Suprapubic skin (tissue), 3 donors: ENCODE measurements around the gene ECI1.

Source experiments
- EP300 ChIP-seq: sonication (generic); formaldehyde crosslinking; IDR thresholded peaks from one replicate; pipeline ENCODE4 v1.6.1; 2017; ENCODE audit warnings: antibody characterized with exemption
- POLR2A ChIP-seq, 2 donors: fragments of 450-650 bp; IDR thresholded peaks; one replicate each; pipeline ENCODE4 v1.6.1; 2017; ENCODE audit warnings: antibody characterized with exemption in 2 of 2, mild to moderate bottlenecking in 2 of 2, moderate library complexity in 2 of 2
- TF ChIP-seq, protein P1 (sequence below), 2 donors: fragments of 200-600 bp in 1 of 2; fragments of 450-650 bp in 1 of 2; sonication (generic) in 1 of 2; IDR thresholded peaks; one replicate each; pipeline ENCODE4 v1.5.1; 2016 to 2019; ENCODE audit warnings: antibody characterized with exemption in 2 of 2, mild to moderate bottlenecking in 1 of 2, moderate library complexity in 1 of 2

DNA sequence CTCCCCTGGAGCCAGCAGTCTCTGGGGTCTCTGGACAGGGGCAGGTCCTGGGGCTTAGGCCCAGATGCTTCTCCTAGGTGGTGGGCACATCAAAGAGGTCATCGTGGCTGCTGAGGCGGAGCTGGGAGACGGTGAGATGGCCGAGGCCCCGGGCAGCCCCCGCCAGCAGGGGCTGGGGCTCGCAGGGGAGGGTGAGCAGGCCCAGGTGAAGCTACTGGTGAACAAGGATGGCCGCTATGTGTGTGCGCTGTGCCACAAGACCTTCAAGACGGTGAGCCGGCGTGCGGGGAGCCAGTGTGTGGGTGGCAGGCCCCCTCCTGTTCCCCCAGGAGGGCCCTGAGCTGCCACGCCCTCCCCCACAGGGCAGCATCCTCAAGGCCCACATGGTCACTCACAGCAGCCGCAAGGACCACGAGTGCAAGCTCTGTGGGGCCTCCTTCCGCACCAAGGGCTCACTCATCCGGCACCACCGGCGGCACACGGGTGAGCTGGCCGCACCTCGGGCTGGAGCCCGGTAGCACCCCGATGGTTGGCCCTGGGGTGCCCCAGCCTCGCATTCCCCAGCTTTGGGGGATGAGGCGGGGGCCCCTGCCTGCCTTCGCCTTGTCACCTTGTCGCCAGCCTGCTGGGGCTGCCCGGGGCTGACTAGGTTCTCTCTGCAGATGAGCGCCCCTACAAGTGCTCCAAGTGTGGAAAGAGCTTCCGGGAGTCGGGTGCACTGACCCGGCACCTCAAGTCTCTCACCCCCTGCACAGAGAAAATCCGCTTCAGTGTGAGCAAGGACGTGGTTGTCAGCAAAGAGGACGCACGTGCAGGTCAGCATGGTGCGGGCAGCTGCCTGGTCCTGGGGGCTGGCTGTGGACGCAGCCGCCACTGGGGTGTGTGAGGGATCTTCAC lies 19.0 kb downstream of the ECI1 start:
- TF ChIP-seq, protein P1, sequence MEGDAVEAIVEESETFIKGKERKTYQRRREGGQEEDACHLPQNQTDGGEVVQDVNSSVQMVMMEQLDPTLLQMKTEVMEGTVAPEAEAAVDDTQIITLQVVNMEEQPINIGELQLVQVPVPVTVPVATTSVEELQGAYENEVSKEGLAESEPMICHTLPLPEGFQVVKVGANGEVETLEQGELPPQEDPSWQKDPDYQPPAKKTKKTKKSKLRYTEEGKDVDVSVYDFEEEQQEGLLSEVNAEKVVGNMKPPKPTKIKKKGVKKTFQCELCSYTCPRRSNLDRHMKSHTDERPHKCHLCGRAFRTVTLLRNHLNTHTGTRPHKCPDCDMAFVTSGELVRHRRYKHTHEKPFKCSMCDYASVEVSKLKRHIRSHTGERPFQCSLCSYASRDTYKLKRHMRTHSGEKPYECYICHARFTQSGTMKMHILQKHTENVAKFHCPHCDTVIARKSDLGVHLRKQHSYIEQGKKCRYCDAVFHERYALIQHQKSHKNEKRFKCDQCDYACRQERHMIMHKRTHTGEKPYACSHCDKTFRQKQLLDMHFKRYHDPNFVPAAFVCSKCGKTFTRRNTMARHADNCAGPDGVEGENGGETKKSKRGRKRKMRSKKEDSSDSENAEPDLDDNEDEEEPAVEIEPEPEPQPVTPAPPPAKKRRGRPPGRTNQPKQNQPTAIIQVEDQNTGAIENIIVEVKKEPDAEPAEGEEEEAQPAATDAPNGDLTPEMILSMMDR (IDR thresholded peaks at IDR 0.05) = no peak
- TF ChIP-seq POLR2A (IDR thresholded peaks at IDR 0.05) = no peak
- TF ChIP-seq EP300 = no peak
